Testis (tissue), 3 donors: ENCODE results near the gene C3orf49. TPM values are rescaled to one million over a fixed set of nuclear protein-coding genes. Genes with fewer than 3 reads are reported as not detected.

Source experiments
- DNase-seq: peaks from one replicate; pipeline ENCODE4 v3.0.0-alpha.2; 2019
- H3K27ac ChIP-seq, 2 donors: fragments of 200-600 bp; sonication (generic); one replicate each; pipeline ENCODE4 v1.5.1; 2019
- H3K27me3 ChIP-seq: fragments of 200-600 bp; sonication (generic); one replicate; pipeline ENCODE4 v1.5.1; 2019
- H3K36me3 ChIP-seq: fragments of 200-600 bp; sonication (generic); one replicate; pipeline ENCODE4 v1.5.1; 2017; ENCODE audit warnings: low read depth; ENCODE audit errors: missing control alignments
- H3K4me1 ChIP-seq: fragments of 200-600 bp; sonication (generic); one replicate; pipeline ENCODE4 v1.5.1; 2019
- H3K4me3 ChIP-seq, 2 donors: fragments of 200-600 bp; sonication (generic); one replicate each; pipeline ENCODE4 v1.5.1; 2017 to 2019
- H3K9me3 ChIP-seq: fragments of 200-600 bp; sonication (generic); one replicate; pipeline ENCODE4 v1.5.1; 2017
- POLR2A ChIP-seq: fragments of 450-650 bp; IDR thresholded peaks from one replicate; pipeline ENCODE4 v1.6.1; 2017; ENCODE audit warnings: antibody characterized with exemption, mild to moderate bottlenecking, moderate library complexity
- WGBS, 2 donors: methylation state at CpG; one replicate each; pipeline ENCODE4 v1.1.5; 2018; 5-methylcytosine and 5-hydroxymethylcytosine counted together
- intact Hi-C: fragments of 100-400 bp; cut with DNase I; formaldehyde crosslinking; loops from one replicate; pipeline ENCODE4 v1.15.1; 2023; ENCODE audit warnings: low total_unique reads
- polyA plus RNA-seq: library from polyadenylated mRNA; stranded (reverse); fragments of 350-450 nt; fragmentation: Illumina TruSeq; extraction: RNeasy Lipid Tissue Mini Kit (QIAGEN cat#74804); gene quantifications from one replicate; pipeline ENCODE4 v1.2.3, GENCODE V29; 2014; ENCODE audit warnings: low read depth, low replicate concordance; ENCODE audit not compliant: insufficient read depth
- total RNA-seq, 2 donors: library from RNA; depleted of rRNA; stranded (reverse); fragments of >200 nt; gene quantifications; one replicate each; pipeline ENCODE4 v1.2.3, GENCODE V29; 2016
- TF ChIP-seq, protein P1 (sequence below), 3 experiments: fragments of 450-650 bp in 2 of 3; fragments of 200-600 bp in 1 of 3; sonication (generic) in 1 of 3; IDR thresholded peaks; one replicate each; pipeline ENCODE4 v1.5.1; 2016 to 2019; ENCODE audit warnings: antibody characterized with exemption in 3 of 3, mild to moderate bottlenecking in 2 of 3, moderate library complexity in 1 of 3

C3orf49 gene
- total and polyA plus RNA-seq, 3 donors from 2014 or later = 0.63 to 0.93 (median 0.66) TPM

DNA sequence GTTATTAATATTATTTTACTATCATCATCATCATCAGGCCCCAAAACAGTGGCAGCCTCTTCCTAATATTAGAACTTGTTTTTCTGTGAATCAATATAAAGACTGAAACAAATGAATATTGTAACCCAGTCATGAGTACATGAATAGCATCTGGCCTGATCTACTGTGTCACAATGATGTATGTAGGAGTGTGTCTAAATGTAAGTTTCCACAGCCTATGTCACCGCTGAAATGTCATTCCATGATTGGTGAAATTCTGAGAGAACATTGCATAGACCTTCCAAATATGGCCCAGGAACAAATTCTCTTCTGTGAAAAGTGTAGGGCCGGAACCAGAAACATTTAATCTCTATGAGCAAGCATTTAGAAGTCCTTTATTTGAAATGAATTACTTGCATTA is 20.6 kb upstream of the C3orf49 start:
- Histone ChIP-seq H3K9me3 (no peaks in the 10 kb centered on the region), H3K36me3 (no peaks in the 10 kb centered on the region), H3K4me3 (no peak overlapping the region), H3K27ac (no peak overlapping the region), H3K27me3 (no peaks in the 10 kb centered on the region), H3K4me1 (no peaks in the 10 kb centered on the region)
- TF ChIP-seq, protein P1, sequence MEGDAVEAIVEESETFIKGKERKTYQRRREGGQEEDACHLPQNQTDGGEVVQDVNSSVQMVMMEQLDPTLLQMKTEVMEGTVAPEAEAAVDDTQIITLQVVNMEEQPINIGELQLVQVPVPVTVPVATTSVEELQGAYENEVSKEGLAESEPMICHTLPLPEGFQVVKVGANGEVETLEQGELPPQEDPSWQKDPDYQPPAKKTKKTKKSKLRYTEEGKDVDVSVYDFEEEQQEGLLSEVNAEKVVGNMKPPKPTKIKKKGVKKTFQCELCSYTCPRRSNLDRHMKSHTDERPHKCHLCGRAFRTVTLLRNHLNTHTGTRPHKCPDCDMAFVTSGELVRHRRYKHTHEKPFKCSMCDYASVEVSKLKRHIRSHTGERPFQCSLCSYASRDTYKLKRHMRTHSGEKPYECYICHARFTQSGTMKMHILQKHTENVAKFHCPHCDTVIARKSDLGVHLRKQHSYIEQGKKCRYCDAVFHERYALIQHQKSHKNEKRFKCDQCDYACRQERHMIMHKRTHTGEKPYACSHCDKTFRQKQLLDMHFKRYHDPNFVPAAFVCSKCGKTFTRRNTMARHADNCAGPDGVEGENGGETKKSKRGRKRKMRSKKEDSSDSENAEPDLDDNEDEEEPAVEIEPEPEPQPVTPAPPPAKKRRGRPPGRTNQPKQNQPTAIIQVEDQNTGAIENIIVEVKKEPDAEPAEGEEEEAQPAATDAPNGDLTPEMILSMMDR (IDR thresholded peaks at IDR 0.05) = no peak
- TF ChIP-seq POLR2A = no peak
- 95 to 97% methylated on average over 2 of the region's 2 CpGs for WGBS, 2 donors
- DNase-seq = no peak
- intact Hi-C loops = no loop called here

DNA sequence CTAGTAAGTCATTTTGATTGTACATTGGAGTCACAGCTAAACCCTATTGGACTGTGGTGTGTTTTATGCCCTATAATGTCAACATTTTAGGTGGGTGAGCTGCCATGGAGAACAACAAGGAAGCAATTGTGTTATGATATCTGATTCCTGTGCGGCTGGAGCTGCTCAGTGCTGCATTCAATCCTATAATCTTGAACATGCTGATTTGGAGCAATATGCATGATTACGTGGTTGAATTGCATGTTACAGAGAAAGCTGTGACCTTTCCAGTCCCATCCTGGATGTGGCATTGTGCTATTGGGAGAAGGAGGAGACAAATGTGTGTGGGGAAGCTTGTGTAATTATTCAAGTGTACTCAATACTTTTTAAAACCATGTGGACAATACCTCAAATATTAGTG is 20.1 kb upstream of the C3orf49 start:
- DNase-seq = no peak
- H3K9me3 ChIP-seq = no peaks in the 10 kb centered on the region
- 70 to 76% methylated on average over 2 of the region's 2 CpGs for WGBS, 2 donors
- intact Hi-C loops = no loop called here
- H3K27ac ChIP-seq = no peak overlapping the region
- no peaks in the 10 kb centered on the region for H3K4me1 ChIP-seq
- no peak overlapping the region for H3K4me3 ChIP-seq
- H3K36me3 ChIP-seq = no peaks in the 10 kb centered on the region
- no peak for TF ChIP-seq POLR2A
- TF ChIP-seq, protein P1 (IDR thresholded peaks at IDR 0.05) = no peak
- no peaks in the 10 kb centered on the region for H3K27me3 ChIP-seq

DNA sequence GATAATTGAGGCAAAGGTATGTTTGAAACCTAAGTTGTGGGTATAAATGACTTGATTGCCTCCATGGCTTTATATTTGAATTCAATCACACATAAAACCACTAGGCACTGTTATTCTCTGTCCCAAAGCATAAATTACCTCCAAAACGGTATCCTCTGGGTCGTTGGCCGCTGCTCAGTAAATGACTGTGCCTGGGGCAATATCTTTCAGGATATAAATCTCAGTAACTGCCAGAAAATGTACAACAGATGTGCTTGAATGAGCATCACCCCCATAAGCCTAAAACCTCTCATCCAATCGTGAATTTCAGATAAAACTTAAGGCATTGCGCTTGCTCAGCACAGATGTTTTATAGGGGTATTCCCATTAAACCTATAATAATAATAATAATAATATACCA is 19.0 kb upstream of the C3orf49 start:
- Histone ChIP-seq H3K4me3 (no peak overlapping the region), H3K9me3 (no peaks in the 10 kb centered on the region), H3K36me3 (no peaks in the 10 kb centered on the region), H3K27ac (no peak overlapping the region), H3K4me1 (no peaks in the 10 kb centered on the region), H3K27me3 (no peaks in the 10 kb centered on the region)
- intact Hi-C loops = no loop called here
- TF ChIP-seq, protein P1 (IDR thresholded peaks at IDR 0.05) = no peak
- no peak for TF ChIP-seq POLR2A
- WGBS, 2 donors = 63 to 65% methylated on average over 5 of the region's 5 CpGs
- no peak for DNase-seq

DNA sequence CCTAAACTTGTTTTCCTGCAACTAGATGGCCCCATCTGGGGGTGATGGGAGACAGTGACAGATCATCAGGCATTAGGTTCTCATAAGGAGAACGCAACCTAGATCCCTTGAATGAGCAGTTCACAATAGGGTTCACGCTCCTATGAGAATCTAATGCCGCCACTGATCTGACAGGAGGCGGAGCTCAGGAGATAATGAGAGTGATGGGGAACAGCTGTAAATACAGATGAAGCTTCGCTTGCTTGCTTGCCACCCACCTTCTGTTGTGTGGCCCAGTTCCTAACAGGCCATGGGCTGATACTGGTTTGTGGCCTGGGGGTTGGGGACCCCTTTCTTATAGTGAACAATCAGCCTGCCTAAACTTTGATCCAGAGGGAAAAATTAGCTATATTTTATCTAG is 15.2 kb upstream of the C3orf49 start:
- no peaks in the 10 kb centered on the region for H3K4me1 ChIP-seq
- DNase-seq = no peak
- no peak overlapping the region for H3K27ac ChIP-seq
- no peaks in the 10 kb centered on the region for H3K27me3 ChIP-seq
- H3K4me3 ChIP-seq = no peak overlapping the region
- no peak for TF ChIP-seq POLR2A
- TF ChIP-seq, protein P1 (IDR thresholded peaks at IDR 0.05) = no peak
- no peaks in the 10 kb centered on the region for H3K9me3 ChIP-seq
- intact Hi-C loops = no loop called here
- 74 to 79% methylated on average over 5 of the region's 5 CpGs for WGBS, 2 donors
- H3K36me3 ChIP-seq = no peaks in the 10 kb centered on the region

DNA sequence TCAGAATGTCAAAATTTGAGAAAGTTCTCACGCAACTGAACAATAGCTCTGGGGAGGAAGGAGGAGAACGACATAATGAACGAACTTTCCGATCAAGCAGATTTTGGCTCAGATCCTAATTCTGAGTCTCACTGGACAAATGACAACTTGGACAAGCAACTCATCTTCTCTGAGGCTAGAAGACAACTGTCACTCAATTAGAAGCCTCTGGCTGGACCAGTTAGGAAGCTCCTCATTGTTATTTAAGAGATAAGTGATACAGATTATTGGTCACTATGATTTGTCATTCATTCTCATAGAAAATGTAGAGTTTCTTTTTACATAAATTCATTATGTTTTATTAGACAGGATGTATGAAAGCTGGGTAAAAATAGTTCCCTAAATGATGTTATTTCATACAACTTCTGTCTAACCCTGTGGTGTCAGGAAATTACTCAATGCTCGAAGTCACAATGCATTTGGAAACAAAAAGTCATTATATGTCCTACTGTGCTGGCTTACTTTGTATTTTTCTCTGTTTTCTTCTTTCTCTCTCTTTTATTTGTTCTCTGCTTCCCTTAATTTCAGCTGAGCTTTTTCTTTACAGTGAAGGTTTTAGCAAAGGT is 11.0 kb upstream of the C3orf49 start:
- no peak for TF ChIP-seq POLR2A
- TF ChIP-seq, protein P1 (IDR thresholded peaks at IDR 0.05) = no peak
- intact Hi-C loops = no loop called here
- WGBS, 2 donors = 78 to 90% methylated on average over 5 of the region's 5 CpGs
- Histone ChIP-seq H3K27ac (no peak overlapping the region), H3K9me3 (no peaks in the 10 kb centered on the region), H3K4me3 (no peak overlapping the region), H3K27me3 (no peaks in the 10 kb centered on the region), H3K4me1 (no peaks in the 10 kb centered on the region), H3K36me3 (no peaks in the 10 kb centered on the region)
- no peak for DNase-seq
